ENCODE data around the gene TRIO. TPM values are rescaled to one million over a fixed set of nuclear protein-coding genes. Genes with fewer than 3 reads are reported as not detected.

Gene TRIO
- total RNA-seq, 1 experiment from 2014 or later = 68.4 TPM

DNA sequence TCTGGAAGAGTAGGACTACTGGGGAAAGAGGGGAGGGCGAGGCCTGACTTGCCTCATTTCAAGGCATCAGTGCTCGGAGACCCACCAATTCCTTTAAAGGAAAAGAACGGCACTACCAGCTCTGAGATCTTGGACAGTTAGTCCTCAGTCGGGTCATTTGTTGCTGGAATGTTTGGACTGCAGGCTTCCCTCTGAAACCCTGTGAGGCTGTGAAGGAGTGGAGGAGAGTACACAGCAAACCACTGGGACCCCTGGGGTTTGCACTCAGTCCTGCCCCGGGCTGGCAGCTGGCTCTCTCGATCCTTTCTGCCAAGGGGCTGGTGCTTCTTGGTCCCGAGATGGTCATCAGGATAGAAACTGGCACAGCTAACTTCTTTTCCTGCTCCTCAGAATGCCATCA is 194.5 kb downstream of the TRIO start:
- Histone ChIP-seq H3K4me1 (ENCODE audit: control insufficient read depth in 1 of 2, insufficient read depth in 2 of 2, low read length in 2 of 2) (no peaks in the 10 kb centered on the region), H3K9ac (ENCODE audit: low read length) (no peak overlapping the region), H3K27me3 (ENCODE audit: insufficient read depth, low read length) (no peaks in the 10 kb centered on the region), H4K20me1 (ENCODE audit: insufficient read depth) (no peaks in the 10 kb centered on the region), H2AFZ (ENCODE audit: low read depth, low read length, poor library complexity, severe bottlenecking) (no peak overlapping the region), H3K27ac (ENCODE audit: low read depth, low read length) (no peak overlapping the region), H3K4me3 (replicated peaks in 1 of 2; ENCODE audit: low read depth in 1 of 2, low read length in 2 of 2) (no peak overlapping the region), H3K79me2 (ENCODE audit: insufficient read depth, low read length) (peaks cover 10% of the 10 kb centered on the region; the same call in 1 of the 2 replicates), H3K9me3 (ENCODE audit: control insufficient read depth in 1 of 2, insufficient read depth in 1 of 2, low read depth in 1 of 2, low read length in 2 of 2) (no peaks in the 10 kb centered on the region), H3K4me2 (ENCODE audit: low read length) (no peak overlapping the region), H3K36me3 (ENCODE audit: control insufficient read depth in 1 of 2, insufficient read depth in 2 of 2, low read length in 2 of 2) (peaks cover 3 to 4% of the 10 kb centered on the region in 2 experiments; a peak in 2 of 4 replicates), H3K9me2 (ENCODE audit: insufficient read depth) (no peaks in the 10 kb centered on the region)
- no TSS peak for BruUV-seq (replicated peaks)
- RAD21 ChIA-PET (ENCODE audit: low non-redundant PET in 1 of 2, low total read pairs in 2 of 2, uncharacterized antibody in 2 of 2, unreplicated experiment in 2 of 2) = no interaction called here
- CTCF ChIA-PET = interaction anchor here (2.3 kb wide), 1 partner anchor 14 kb away, joined by 8 read pairs; no protein-coding TSS in a partner anchor
- no peak for ATAC-seq
- intact Hi-C loops (cut with micrococcal nuclease) = no loop called here
- no peak for DNase-seq (ENCODE audit: low read depth, low spot score)
- POLR2A ChIA-PET = no interaction called here
- TF ChIP-seq EGR1 (IDR thresholded peaks at IDR 0.05; ENCODE audit: low read depth) = no peak
- TF ChIP-seq POLR2AphosphoS5 (IDR thresholded peaks at IDR 0.05; ENCODE audit: low read depth, low read length) = no peak
- TF ChIP-seq, protein P1, sequence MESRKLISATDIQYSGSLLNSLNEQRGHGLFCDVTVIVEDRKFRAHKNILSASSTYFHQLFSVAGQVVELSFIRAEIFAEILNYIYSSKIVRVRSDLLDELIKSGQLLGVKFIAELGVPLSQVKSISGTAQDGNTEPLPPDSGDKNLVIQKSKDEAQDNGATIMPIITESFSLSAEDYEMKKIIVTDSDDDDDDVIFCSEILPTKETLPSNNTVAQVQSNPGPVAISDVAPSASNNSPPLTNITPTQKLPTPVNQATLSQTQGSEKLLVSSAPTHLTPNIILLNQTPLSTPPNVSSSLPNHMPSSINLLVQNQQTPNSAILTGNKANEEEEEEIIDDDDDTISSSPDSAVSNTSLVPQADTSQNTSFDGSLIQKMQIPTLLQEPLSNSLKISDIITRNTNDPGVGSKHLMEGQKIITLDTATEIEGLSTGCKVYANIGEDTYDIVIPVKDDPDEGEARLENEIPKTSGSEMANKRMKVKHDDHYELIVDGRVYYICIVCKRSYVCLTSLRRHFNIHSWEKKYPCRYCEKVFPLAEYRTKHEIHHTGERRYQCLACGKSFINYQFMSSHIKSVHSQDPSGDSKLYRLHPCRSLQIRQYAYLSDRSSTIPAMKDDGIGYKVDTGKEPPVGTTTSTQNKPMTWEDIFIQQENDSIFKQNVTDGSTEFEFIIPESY (IDR thresholded peaks at IDR 0.05; ENCODE audit: extremely low read depth, insufficient replicate concordance, low read length) = no peak

DNA sequence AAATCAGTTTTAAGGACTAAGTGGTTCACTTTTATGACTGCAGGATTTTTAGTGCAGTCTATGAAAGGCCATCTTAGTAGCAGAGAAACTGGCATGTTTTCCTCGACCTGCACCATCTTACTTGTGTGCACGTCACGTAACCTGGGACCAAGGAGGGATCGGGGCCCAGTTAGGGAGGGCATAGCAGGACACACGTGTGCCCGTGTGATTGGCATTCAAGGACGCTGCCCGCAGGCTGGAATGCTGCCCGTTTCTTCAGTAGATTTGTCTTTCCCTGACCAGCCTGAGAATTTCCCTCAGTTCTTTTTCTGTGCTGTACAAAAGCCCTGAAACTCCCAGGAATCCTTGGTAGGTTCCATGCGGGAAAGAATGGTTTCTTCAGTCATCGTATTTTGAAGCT is 196.3 kb downstream of the TRIO start:
- Histone ChIP-seq H3K4me1 (ENCODE audit: control insufficient read depth in 1 of 2, insufficient read depth in 2 of 2, low read length in 2 of 2) (no peaks in the 10 kb centered on the region), H3K9me3 (ENCODE audit: control insufficient read depth in 1 of 2, insufficient read depth in 1 of 2, low read depth in 1 of 2, low read length in 2 of 2) (no peaks in the 10 kb centered on the region), H3K4me3 (replicated peaks in 1 of 2; ENCODE audit: low read depth in 1 of 2, low read length in 2 of 2) (no peak overlapping the region), H3K79me2 (ENCODE audit: insufficient read depth, low read length) (peaks cover 10% of the 10 kb centered on the region; the same call in 1 of the 2 replicates), H3K27me3 (ENCODE audit: insufficient read depth, low read length) (no peaks in the 10 kb centered on the region), H3K4me2 (ENCODE audit: low read length) (no peak overlapping the region), H3K36me3 (ENCODE audit: control insufficient read depth in 1 of 2, insufficient read depth in 2 of 2, low read length in 2 of 2) (peaks cover 3 to 4% of the 10 kb centered on the region in 2 experiments; a peak in 2 of 4 replicates), H4K20me1 (ENCODE audit: insufficient read depth) (no peaks in the 10 kb centered on the region), H3K27ac (ENCODE audit: low read depth, low read length) (no peak overlapping the region), H3K9me2 (ENCODE audit: insufficient read depth) (no peaks in the 10 kb centered on the region), H2AFZ (ENCODE audit: low read depth, low read length, poor library complexity, severe bottlenecking) (no peak overlapping the region), H3K9ac (ENCODE audit: low read length) (no peak overlapping the region)
- ChIA-PET RAD21 (ENCODE audit: low non-redundant PET in 1 of 2, low total read pairs in 2 of 2, uncharacterized antibody in 2 of 2, unreplicated experiment in 2 of 2) (no interaction called here), POLR2A (no interaction called here), CTCF (interaction anchor here (1.1 kb wide), 1 partner anchor 13 kb away, joined by 5 read pairs; no protein-coding TSS in a partner anchor)
- intact Hi-C loops (cut with micrococcal nuclease) = no loop called here
- DNase-seq (ENCODE audit: low read depth, low spot score) (no peak), ATAC-seq (no peak)
- BruUV-seq (replicated peaks) = no TSS peak
- TF ChIP-seq, protein P1 (IDR thresholded peaks at IDR 0.05; ENCODE audit: extremely low read depth, insufficient replicate concordance, low read length) = no peak
- TF ChIP-seq, protein P2, sequence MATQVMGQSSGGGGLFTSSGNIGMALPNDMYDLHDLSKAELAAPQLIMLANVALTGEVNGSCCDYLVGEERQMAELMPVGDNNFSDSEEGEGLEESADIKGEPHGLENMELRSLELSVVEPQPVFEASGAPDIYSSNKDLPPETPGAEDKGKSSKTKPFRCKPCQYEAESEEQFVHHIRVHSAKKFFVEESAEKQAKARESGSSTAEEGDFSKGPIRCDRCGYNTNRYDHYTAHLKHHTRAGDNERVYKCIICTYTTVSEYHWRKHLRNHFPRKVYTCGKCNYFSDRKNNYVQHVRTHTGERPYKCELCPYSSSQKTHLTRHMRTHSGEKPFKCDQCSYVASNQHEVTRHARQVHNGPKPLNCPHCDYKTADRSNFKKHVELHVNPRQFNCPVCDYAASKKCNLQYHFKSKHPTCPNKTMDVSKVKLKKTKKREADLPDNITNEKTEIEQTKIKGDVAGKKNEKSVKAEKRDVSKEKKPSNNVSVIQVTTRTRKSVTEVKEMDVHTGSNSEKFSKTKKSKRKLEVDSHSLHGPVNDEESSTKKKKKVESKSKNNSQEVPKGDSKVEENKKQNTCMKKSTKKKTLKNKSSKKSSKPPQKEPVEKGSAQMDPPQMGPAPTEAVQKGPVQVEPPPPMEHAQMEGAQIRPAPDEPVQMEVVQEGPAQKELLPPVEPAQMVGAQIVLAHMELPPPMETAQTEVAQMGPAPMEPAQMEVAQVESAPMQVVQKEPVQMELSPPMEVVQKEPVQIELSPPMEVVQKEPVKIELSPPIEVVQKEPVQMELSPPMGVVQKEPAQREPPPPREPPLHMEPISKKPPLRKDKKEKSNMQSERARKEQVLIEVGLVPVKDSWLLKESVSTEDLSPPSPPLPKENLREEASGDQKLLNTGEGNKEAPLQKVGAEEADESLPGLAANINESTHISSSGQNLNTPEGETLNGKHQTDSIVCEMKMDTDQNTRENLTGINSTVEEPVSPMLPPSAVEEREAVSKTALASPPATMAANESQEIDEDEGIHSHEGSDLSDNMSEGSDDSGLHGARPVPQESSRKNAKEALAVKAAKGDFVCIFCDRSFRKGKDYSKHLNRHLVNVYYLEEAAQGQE (IDR thresholded peaks at IDR 0.05; ENCODE audit: low read depth) = no peak
- TF ChIP-seq, protein P3, sequence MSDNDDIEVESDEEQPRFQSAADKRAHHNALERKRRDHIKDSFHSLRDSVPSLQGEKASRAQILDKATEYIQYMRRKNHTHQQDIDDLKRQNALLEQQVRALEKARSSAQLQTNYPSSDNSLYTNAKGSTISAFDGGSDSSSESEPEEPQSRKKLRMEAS (IDR thresholded peaks at IDR 0.05) = no peak
- TF ChIP-seq YY1 (IDR thresholded peaks at IDR 0.05; ENCODE audit: extremely low read depth, insufficient replicate concordance, low read depth, low read length) (no peak), EGR1 (IDR thresholded peaks at IDR 0.05; ENCODE audit: low read depth) (no peak), TCF7L2 (IDR thresholded peaks at IDR 0.05; ENCODE audit: borderline replicate concordance, extremely low read depth, insufficient read depth, insufficient read length) (no peak), SP1 (IDR thresholded peaks at IDR 0.05; ENCODE audit: low read depth) (no peak), JUND (IDR thresholded peaks at IDR 0.05) (no peak), POLR2AphosphoS5 (IDR thresholded peaks at IDR 0.05; ENCODE audit: low read depth, low read length) (no peak)

Measured in HCT116 (cell line).